Mesodermal cell (in vitro differentiated cells): Measurements from ENCODE around the gene MMP15.

Experiments
- H3K27ac ChIP-seq: 2 replicates; pipeline ENCODE4 v1.7.0; 2013; ENCODE audit warnings: mild to moderate bottlenecking, low read depth, low read length, moderate library complexity; ENCODE audit not compliant: severe bottlenecking
- H3K36me3 ChIP-seq: 2 replicates; pipeline ENCODE4 v1.7.1; 2013; ENCODE audit warnings: mild to moderate bottlenecking, low read length, moderate library complexity; ENCODE audit not compliant: control insufficient read depth, insufficient read depth
- H3K4me1 ChIP-seq: one replicate; pipeline ENCODE4 v1.7.1; 2013; ENCODE audit warnings: mild to moderate bottlenecking, low read length; ENCODE audit not compliant: insufficient read depth, control insufficient read depth, poor library complexity, severe bottlenecking
- H3K4me3 ChIP-seq: 2 replicates; pipeline ENCODE4 v1.7.0; 2013; ENCODE audit warnings: low read length, control low read depth, mild to moderate bottlenecking; ENCODE audit not compliant: insufficient read depth, poor library complexity, severe bottlenecking; ENCODE audit errors: extremely low read depth
- H3K9me3 ChIP-seq: 2 replicates; pipeline ENCODE4 v1.7.1; 2013; ENCODE audit warnings: mild to moderate bottlenecking, low read length, moderate library complexity; ENCODE audit not compliant: control insufficient read depth
- WGBS, 2 experiments: methylation state at CpG; one replicate each; pipeline ENCODE4 v1.1.5; 2013; ENCODE audit warnings: missing lambda C conversion rate in 2 of 2; ENCODE audit not compliant: insufficient coverage in 2 of 2; 5-methylcytosine and 5-hydroxymethylcytosine counted together

Gene MMP15

DNA sequence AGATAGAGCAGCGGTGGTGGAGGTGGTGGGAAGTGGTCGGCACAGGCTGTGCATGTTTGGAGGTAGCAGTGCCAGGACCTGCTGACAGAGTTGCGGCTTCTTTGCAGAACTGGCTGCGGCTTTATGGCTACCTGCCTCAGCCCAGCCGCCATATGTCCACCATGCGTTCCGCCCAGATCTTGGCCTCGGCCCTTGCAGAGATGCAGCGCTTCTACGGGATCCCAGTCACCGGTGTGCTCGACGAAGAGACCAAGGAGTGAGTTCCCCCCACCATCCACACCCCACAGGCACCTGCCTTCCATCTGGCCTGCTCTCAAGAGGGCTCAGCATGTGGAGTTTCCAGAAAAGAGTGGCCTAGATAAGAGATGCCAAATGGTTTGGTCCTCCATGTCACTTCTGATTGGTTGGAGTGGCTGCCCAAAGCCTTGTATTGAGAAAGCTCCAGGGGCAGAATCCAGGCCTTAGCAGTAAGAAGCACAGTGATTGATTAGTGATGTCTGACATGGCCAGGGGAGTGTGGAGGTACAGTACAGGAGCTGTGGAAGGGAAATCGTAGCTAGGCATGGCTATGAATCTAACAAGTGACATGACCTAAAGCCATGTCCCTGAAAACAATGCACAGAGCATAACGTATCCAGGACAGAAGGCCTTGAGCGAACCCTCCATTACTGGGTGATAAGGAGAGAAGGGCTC is 12.0 kb downstream of the MMP15 start:
- Histone ChIP-seq H3K36me3 (peaks cover 49% of the 10 kb centered on the region), H3K9me3 (no peaks in the 10 kb centered on the region), H3K4me1 (peaks cover 16% of the 10 kb centered on the region), H3K4me3 (no peak overlapping the region), H3K27ac (no peak overlapping the region)
- 95% methylated on average over 10 to 14 of the region's 16 CpGs for WGBS, 2 experiments

DNA sequence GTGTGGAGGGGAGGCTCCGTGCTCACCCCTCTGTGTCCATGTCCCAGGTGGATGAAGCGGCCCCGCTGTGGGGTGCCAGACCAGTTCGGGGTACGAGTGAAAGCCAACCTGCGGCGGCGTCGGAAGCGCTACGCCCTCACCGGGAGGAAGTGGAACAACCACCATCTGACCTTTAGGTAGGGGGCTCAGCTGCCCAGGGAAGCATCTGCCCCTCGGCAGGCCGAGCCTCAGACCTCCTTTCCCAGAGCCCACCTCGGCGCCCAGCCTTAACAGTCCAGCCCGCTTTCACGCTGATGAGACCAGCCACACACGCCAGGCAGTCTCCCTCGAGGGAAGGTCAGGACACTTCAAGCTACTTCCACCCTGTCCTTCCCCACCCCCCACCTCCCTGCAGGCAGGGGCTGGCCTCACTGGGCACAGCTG is 12.7 kb downstream of the MMP15 start:
- peaks cover 55% of the 10 kb centered on the region for H3K36me3 ChIP-seq
- 91 to 96% methylated on average over 18 to 19 of the region's 20 CpGs for WGBS, 2 experiments
- no peaks in the 10 kb centered on the region for H3K9me3 ChIP-seq
- peaks cover 12% of the 10 kb centered on the region for H3K4me1 ChIP-seq
- H3K27ac ChIP-seq: no peak overlapping the region
- no peak overlapping the region for H3K4me3 ChIP-seq

DNA sequence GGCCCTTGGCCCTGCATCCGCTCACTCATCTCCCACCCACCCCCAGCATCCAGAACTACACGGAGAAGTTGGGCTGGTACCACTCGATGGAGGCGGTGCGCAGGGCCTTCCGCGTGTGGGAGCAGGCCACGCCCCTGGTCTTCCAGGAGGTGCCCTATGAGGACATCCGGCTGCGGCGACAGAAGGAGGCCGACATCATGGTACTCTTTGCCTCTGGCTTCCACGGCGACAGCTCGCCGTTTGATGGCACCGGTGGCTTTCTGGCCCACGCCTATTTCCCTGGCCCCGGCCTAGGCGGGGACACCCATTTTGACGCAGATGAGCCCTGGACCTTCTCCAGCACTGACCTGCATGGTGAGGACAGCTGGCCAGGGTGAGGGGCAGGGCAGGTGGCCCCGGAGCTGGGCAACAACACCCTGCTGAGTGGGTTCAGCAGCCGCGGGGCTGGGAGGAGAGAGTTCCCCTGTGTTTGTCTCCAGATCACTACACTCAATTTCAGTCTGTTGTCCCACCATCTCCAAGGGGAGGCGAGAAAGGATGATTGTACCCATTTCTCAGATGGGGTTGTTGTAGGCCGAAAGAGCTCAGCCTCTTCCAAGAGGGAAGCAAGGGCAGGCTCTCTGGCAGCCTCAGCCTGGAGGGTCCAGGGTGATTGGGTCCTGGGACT is 14.4 kb downstream of the MMP15 start:
- no peaks in the 10 kb centered on the region for H3K9me3 ChIP-seq
- 96 to 97% methylated on average over 16 to 23 of the region's 26 CpGs for whole genome bisulfite sequencing, 2 experiments
- peaks cover 59% of the 10 kb centered on the region for H3K36me3 ChIP-seq
- no peaks in the 10 kb centered on the region for H3K4me1 ChIP-seq
- no peak overlapping the region for H3K27ac ChIP-seq
- H3K4me3 ChIP-seq: no peak overlapping the region

DNA sequence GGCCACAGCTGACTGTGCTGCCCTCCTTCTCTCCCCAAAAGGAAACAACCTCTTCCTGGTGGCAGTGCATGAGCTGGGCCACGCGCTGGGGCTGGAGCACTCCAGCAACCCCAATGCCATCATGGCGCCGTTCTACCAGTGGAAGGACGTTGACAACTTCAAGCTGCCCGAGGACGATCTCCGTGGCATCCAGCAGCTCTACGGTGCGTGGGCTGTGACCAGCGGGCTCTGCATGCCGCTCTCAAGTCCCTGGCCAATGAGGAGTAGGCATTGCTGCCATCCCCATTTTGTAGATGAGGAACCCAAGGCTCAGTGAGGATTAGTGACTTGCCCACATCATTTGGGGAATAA is 14.9 kb downstream of the MMP15 start:
- H3K36me3 ChIP-seq: peaks cover 59% of the 10 kb centered on the region
- no peaks in the 10 kb centered on the region for H3K4me1 ChIP-seq
- no peak overlapping the region for H3K27ac ChIP-seq
- no peak overlapping the region for H3K4me3 ChIP-seq
- WGBS, 2 experiments: 98 to 99% methylated on average over 10 to 12 of the region's 12 CpGs
- H3K9me3 ChIP-seq: no peaks in the 10 kb centered on the region

DNA sequence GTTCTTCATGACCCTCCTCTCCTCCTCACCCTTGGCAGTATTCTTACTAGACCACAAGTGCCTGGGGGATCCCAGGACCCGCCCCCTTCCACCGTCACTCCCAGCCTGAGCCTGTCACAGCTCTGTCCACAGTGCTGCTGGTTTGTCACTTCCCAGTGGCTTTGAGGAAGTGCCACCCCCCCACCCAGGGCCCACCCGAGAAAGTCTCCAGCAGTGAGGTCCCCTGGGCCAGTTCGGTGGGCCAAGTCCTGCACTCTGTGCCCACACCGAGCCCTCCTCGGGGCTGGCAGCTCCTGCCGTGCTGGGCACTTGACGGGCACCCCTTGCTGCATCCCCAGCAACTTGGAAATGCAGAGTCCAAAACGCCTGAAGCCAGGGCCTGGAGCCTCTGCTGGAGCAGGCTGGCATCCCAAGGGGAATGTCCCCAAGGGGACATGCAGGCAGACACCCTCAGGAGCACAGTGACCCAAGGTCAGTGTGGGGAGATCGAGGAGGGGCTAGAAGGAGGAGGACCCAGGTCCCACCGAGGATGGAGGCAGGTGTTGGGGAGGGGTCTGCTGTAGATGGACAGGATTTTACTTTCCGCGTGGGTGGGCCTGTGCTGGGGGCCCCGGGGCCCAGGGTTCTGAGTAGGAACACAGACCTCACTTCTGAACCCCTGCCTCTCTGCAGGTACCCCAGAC is 15.5 kb downstream of the MMP15 start:
- Histone ChIP-seq H3K36me3 (peaks cover 59% of the 10 kb centered on the region), H3K4me3 (no peak overlapping the region), H3K4me1 (no peaks in the 10 kb centered on the region), H3K27ac (no peak overlapping the region), H3K9me3 (no peaks in the 10 kb centered on the region)
- WGBS, 2 experiments: 96% methylated on average over 10 to 14 of the region's 14 CpGs

DNA sequence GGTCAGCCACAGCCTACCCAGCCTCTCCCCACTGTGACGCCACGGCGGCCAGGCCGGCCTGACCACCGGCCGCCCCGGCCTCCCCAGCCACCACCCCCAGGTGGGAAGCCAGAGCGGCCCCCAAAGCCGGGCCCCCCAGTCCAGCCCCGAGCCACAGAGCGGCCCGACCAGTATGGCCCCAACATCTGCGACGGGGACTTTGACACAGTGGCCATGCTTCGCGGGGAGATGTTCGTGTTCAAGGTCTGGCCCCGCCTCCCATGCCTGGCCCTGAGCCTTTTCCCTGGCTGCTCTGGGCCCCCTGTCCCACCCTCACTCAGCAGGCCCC is 16.0 kb downstream of the MMP15 start:
- Histone ChIP-seq H3K4me1 (no peaks in the 10 kb centered on the region), H3K36me3 (peaks cover 59% of the 10 kb centered on the region)
- 93 to 95% methylated on average over 12 to 17 of the region's 18 CpGs for WGBS, 2 experiments

DNA sequence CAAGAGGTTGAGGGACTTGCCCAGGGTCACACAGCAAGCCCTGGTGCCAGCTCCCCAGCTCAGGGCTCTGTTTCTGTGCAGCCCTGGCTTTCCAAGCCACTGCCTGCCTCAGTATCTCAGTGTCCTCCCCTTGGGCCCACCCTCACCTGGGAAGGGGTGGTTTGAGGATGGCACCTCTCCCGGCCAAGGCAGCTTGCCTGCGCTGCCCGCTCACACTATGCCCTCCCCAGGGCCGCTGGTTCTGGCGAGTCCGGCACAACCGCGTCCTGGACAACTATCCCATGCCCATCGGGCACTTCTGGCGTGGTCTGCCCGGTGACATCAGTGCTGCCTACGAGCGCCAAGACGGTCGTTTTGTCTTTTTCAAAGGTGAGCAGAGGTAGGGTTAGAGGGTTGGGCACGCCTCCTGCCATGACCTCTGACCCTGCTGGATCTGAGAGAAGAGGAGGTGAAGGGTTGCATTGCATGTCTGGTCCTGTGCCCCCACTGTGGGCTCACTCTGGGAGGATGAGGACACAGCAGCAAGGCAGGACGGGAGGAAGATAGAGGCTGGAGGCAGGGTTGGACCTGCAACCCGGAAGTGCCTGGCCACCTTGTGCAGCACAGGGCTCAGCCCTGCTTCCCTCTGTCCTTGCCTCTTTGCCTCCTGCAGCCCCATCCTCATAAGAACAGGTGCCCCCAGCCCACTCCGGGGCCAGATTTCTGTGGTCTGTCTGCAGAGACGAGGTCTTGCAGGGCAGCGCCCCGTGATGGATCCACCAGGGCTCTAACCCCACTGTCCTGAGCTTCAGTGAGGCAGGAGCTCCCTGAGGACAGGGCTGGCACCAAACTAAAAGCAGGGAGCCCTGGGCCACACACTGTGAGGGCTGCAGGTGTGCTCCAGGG is 16.7 kb downstream of the MMP15 start:
- WGBS, 2 experiments: 95 to 97% methylated on average over 19 to 22 of the region's 22 CpGs
- peaks cover 55% of the 10 kb centered on the region for H3K36me3 ChIP-seq
- no peak overlapping the region for H3K4me3 ChIP-seq
- H3K27ac ChIP-seq: no peak overlapping the region
- H3K4me1 ChIP-seq: no peaks in the 10 kb centered on the region
- H3K9me3 ChIP-seq: no peaks in the 10 kb centered on the region

More for the DNA sequence above, 16.0 kb downstream of the MMP15 start:
- Histone ChIP-seq H3K27ac (no peak overlapping the region), H3K4me3 (no peak overlapping the region), H3K9me3 (no peaks in the 10 kb centered on the region)

DNA sequence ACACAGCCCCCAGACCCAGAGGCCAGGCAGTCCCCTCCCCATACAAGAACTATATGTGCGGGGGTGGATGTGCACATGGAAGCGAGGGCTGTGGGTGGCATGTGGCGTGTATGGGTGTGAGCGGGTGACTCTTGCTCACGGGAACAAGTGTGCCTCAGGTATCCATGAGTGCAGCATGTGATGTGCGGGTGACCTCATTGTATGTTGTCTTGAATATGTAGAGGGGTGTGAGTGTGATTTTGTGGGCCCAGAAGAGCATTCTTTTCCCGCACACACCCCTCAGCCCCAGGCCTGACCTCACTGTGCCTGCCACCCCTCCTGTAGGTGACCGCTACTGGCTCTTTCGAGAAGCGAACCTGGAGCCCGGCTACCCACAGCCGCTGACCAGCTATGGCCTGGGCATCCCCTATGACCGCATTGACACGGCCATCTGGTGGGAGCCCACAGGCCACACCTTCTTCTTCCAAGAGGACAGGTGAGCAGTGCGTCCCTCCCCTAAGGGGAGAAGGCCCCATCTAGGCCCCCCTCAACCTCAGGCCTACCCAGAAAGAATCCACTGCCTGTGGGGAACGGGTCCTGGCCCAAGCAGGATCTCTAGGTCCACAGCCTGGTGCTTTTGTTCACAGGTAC is 17.4 kb downstream of the MMP15 start:
- Histone ChIP-seq H3K27ac (no peak overlapping the region), H3K36me3 (peaks cover 49% of the 10 kb centered on the region), H3K4me3 (no peak overlapping the region), H3K9me3 (no peaks in the 10 kb centered on the region), H3K4me1 (peaks cover 6% of the 10 kb centered on the region)
- 98% methylated on average over 10 to 14 of the region's 16 CpGs for WGBS, 2 experiments

DNA sequence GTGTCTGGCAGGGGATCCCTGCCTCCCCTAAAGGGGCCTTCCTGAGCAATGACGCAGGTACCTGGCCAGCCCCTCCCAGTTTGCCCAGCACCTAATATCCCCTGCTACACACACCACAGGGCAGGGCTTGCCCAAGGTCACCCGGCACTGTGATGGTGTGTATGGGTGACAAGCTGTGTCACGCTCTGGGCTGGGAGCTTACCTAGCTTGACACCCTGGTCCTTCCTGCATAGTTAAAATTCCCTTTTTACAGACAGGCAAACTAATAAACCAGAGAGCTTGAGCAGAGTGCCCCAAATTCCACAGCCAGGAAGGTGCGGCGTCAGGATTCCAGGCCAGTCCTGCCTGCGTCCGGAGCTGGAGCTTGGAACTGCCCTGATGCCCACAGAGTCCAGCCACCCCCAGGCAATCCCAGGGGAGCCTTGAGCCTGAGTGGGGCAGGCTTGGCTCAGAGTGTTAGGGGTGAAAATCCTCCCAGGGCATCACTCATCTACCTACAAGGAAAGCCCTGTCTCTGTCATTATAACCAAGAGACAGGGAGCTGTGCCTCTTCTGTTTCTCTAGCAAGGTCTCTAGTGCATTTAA is 18.1 kb downstream of the MMP15 start:
- H3K9me3 ChIP-seq: no peaks in the 10 kb centered on the region
- 83 to 100% methylated on average over 4 to 5 of the region's 7 CpGs for WGBS, 2 experiments
- H3K27ac ChIP-seq: no peak overlapping the region
- no peak overlapping the region for H3K4me3 ChIP-seq
- H3K4me1 ChIP-seq: peaks cover 9% of the 10 kb centered on the region
- peaks cover 43% of the 10 kb centered on the region for H3K36me3 ChIP-seq
